Lower leg skin (tissue), 3 donors: ENCODE results near the gene BABAM2.

Experiments used
- CTCF ChIP-seq, 3 donors: fragments of 450-650 bp; IDR thresholded peaks; one replicate each; pipeline ENCODE4 v1.5.1; 2016; ENCODE audit warnings: antibody characterized with exemption in 3 of 3, mild to moderate bottlenecking in 3 of 3, moderate library complexity in 2 of 3
- POLR2A ChIP-seq, 2 donors: fragments of 450-650 bp; IDR thresholded peaks; one replicate each; pipeline ENCODE4 v1.6.1; 2016 to 2017; ENCODE audit warnings: antibody characterized with exemption in 2 of 2, mild to moderate bottlenecking in 1 of 2, moderate library complexity in 1 of 2

GRCh38 chr2:28298406-28298805 is 407.9 kb downstream of the BABAM2 start:
- TF ChIP-seq CTCF (IDR thresholded peaks at IDR 0.05) (no peak), POLR2A (IDR thresholded peaks at IDR 0.05) (no peak)
